Body of pancreas (tissue), 4 donors: ENCODE measurements around the gene BCL10. TPM values are rescaled to one million over a fixed set of nuclear protein-coding genes. Genes with fewer than 3 reads are reported as not detected.

Experiments used
- ATAC-seq: fragments of 150-250 bp; one replicate; pipeline ENCODE4 v1.9.1; 2016
- DNase-seq, 4 donors: peaks; one replicate each; pipeline ENCODE4 v3.0.0-alpha.2; 2019
- H3K27ac ChIP-seq, 4 donors: fragments of 200-600 bp; sonication (generic); 1 replicate in 3 of 4; 2 replicates in 1 of 4; pipeline versions ENCODE4 v1.5.1 to v1.6.1; 2016 to 2019; ENCODE audit warnings: mild to moderate bottlenecking in 1 of 4, mixed read lengths in 1 of 4, moderate library complexity in 1 of 4
- H3K27me3 ChIP-seq, 2 donors: fragments of 200-600 bp; sonication (generic); one replicate each; pipeline ENCODE4 v1.6.0; 2016; ENCODE audit warnings: mild to moderate bottlenecking in 1 of 2
- H3K36me3 ChIP-seq, 2 donors: fragments of 200-600 bp; sonication (generic); replicated peaks in 1 of 2; 2 replicates each; pipeline ENCODE4 v1.5.1; 2016; ENCODE audit warnings: low read depth in 2 of 2; ENCODE audit not compliant: insufficient read depth in 1 of 2
- H3K4me1 ChIP-seq: fragments of 200-600 bp; sonication (generic); one replicate; pipeline ENCODE4 v1.6.0; 2016
- H3K4me3 ChIP-seq, 2 donors: fragments of 200-600 bp; sonication (generic); 1 replicate in 1 of 2; 2 replicates in 1 of 2; pipeline ENCODE4 v1.5.1; 2016 to 2019
- H3K9me3 ChIP-seq, 3 donors: fragments of 200-600 bp; sonication (generic); 1 replicate in 2 of 3; 2 replicates in 1 of 3; pipeline ENCODE4 v1.5.1; 2016
- CTCF ChIP-seq, 7 experiments: fragments of 450-650 bp in 4 of 7; fragments of 200-600 bp in 3 of 7; sonication (generic) in 3 of 7; IDR thresholded peaks; one replicate each; pipeline ENCODE4 v1.5.1; 2016 to 2019; ENCODE audit warnings: antibody characterized with exemption in 7 of 7
- POLR2A ChIP-seq, 3 donors: fragments of 450-650 bp; IDR thresholded peaks; one replicate each; pipeline ENCODE4 v1.6.1; 2016; ENCODE audit warnings: antibody characterized with exemption in 3 of 3, mild to moderate bottlenecking in 2 of 3
- WGBS, 2 donors: methylation state at CpG; one replicate each; pipeline ENCODE4 v1.1.5; 2017; 5-methylcytosine and 5-hydroxymethylcytosine counted together
- intact Hi-C: fragments of 100-400 bp; cut with DNase I; formaldehyde crosslinking; loops from one replicate; pipeline ENCODE4 v1.15.1; 2023
- total RNA-seq, 2 donors: library from RNA; depleted of rRNA; stranded (reverse); fragments of >200 nt; gene quantifications; one replicate each; pipeline ENCODE4 v1.1.0, GENCODE V29; 2016

Gene BCL10
- total RNA-seq, 2 donors from 2014 or later = 4.9 to 9.3 TPM

- Histone ChIP-seq H3K9me3 (no peaks in the 10 kb centered on the region), H3K27me3 (no peaks in the 10 kb centered on the region), H3K36me3 (no peaks in the 10 kb centered on the region), H3K27ac (peak overlapping the region; percentile 76 to 78 (median 77)), H3K4me1 (peaks cover 17% of the 10 kb centered on the region), H3K4me3 (no peak overlapping the region)
- ATAC-seq (no peak), DNase-seq (no peak)
- TF ChIP-seq POLR2A (IDR thresholded peaks at IDR 0.05) (no peak), CTCF (IDR thresholded peaks at IDR 0.05) (no peak)
- intact Hi-C loops = no loop called here
- WGBS, 2 donors = 3 to 7% methylated on average over 1 of the region's 1 CpG
Observed at GRCh38 chr1:85297538-85297854, 21.1 kb upstream of the BCL10 start.

- Histone ChIP-seq H3K27me3 (no peaks in the 10 kb centered on the region), H3K4me3 (no peak overlapping the region), H3K4me1 (peaks cover 17% of the 10 kb centered on the region), H3K27ac (peak overlapping the region in 3 of 4 donors; percentile 76 to 78 (median 77)), H3K36me3 (no peaks in the 10 kb centered on the region), H3K9me3 (no peaks in the 10 kb centered on the region)
- ATAC-seq (no peak), DNase-seq (no peak)
- TF ChIP-seq CTCF (IDR thresholded peaks at IDR 0.05) (no peak), POLR2A (IDR thresholded peaks at IDR 0.05) (no peak)
- WGBS, 2 donors = 74 to 79% methylated on average over 1 of the region's 1 CpG
- intact Hi-C loops = no loop called here
Observed at GRCh38 chr1:85296980-85297379, 20.5 kb upstream of the BCL10 start.

- H3K4me1 ChIP-seq = peaks cover 17% of the 10 kb centered on the region
- TF ChIP-seq POLR2A (IDR thresholded peaks at IDR 0.05) (no peak), CTCF (IDR thresholded peaks at IDR 0.05) (no peak)
- intact Hi-C loops = no loop called here
- no peak for DNase-seq
- H3K4me3 ChIP-seq = no peak overlapping the region
- H3K36me3 ChIP-seq = no peaks in the 10 kb centered on the region
- WGBS, 2 donors = 50 to 75% methylated on average over 1 to 4 of the region's 4 CpGs
- H3K9me3 ChIP-seq = no peaks in the 10 kb centered on the region
- ATAC-seq = no peak
- H3K27me3 ChIP-seq = no peaks in the 10 kb centered on the region
- H3K27ac ChIP-seq = no peak overlapping the region
Observed at GRCh38 chr1:85295654-85296053, 19.2 kb upstream of the BCL10 start.

GRCh38 chr1:85295006-85295431 lies 18.6 kb upstream of the BCL10 start:
- no peak overlapping the region for H3K4me3 ChIP-seq
- intact Hi-C loops = no loop called here
- no peak overlapping the region for H3K27ac ChIP-seq
- TF ChIP-seq CTCF (IDR thresholded peaks at IDR 0.05) (no peak), POLR2A (IDR thresholded peaks at IDR 0.05) (no peak)
- 49 to 60% methylated on average over 3 of the region's 3 CpGs for WGBS, 2 donors
- H3K36me3 ChIP-seq = no peaks in the 10 kb centered on the region
- DNase-seq = no peak
- H3K4me1 ChIP-seq = peaks cover 17% of the 10 kb centered on the region
- H3K27me3 ChIP-seq = no peaks in the 10 kb centered on the region
- H3K9me3 ChIP-seq = no peaks in the 10 kb centered on the region
- ATAC-seq = no peak

GRCh38 chr1:85290826-85291225 lies 14.4 kb upstream of the BCL10 start:
- no peak overlapping the region for H3K27ac ChIP-seq
- H3K36me3 ChIP-seq = no peaks in the 10 kb centered on the region
- no peaks in the 10 kb centered on the region for H3K27me3 ChIP-seq
- H3K4me1 ChIP-seq = no peaks in the 10 kb centered on the region
- H3K4me3 ChIP-seq = no peak overlapping the region
- H3K9me3 ChIP-seq = no peaks in the 10 kb centered on the region
- intact Hi-C loops = no loop called here
- 95 to 100% methylated on average over 2 of the region's 2 CpGs for WGBS, 2 donors
- TF ChIP-seq CTCF (IDR thresholded peaks at IDR 0.05) = no peak
- TF ChIP-seq POLR2A (IDR thresholded peaks at IDR 0.05) = no peak
- no peak for ATAC-seq
- DNase-seq = no peak
